Peyer's patch (tissue), 4 donors: ENCODE data around the gene CAPN1.

Source experiments
- CTCF ChIP-seq, 6 experiments: fragments of 450-650 bp in 4 of 6; fragments of 200-600 bp in 2 of 6; sonication (generic) in 1 of 6; IDR thresholded peaks; one replicate each; pipeline ENCODE4 v1.5.1; 2017 to 2019; ENCODE audit warnings: antibody characterized with exemption in 6 of 6, mild to moderate bottlenecking in 3 of 6, moderate library complexity in 1 of 6
- POLR2A ChIP-seq, 2 donors: fragments of 450-650 bp; IDR thresholded peaks; one replicate each; pipeline ENCODE4 v1.5.1; 2017; ENCODE audit warnings: antibody characterized with exemption in 2 of 2, mild to moderate bottlenecking in 2 of 2, moderate library complexity in 2 of 2

- TF ChIP-seq CTCF (IDR thresholded peaks at IDR 0.05), result no peak
- no peak for TF ChIP-seq POLR2A (IDR thresholded peaks at IDR 0.05)
Measured at GRCh38 chr11:65156926-65157325, 24.8 kb upstream of the CAPN1 start.
